Activated T-helper 1 cell treated with Interleukin-2 at 50 U/mL for 16 hours (primary cell): Measurements from ENCODE around the gene CAMK1G.

Experiments used
- DNase-seq: peaks from one replicate; pipeline ENCODE4 v3.0.0-alpha.2; 2020; ENCODE audit warnings: low read depth

The CAMK1G gene

GRCh38 chr1:209565759-209566678, 17.5 kb upstream of the CAMK1G start:
- peak; percentile 37 for DNase-seq

GRCh38 chr1:209567698-209568175, 15.8 kb upstream of the CAMK1G start:
- no peak for DNase-seq

GRCh38 chr1:209569455-209570207, 13.9 kb upstream of the CAMK1G start:
- DNase-seq = peak; percentile 51

- no peak for DNase-seq
Measured at GRCh38 chr1:209570743-209571142, 12.8 kb upstream of the CAMK1G start.

- peak; percentile 42 for DNase-seq
Measured at GRCh38 chr1:209576392-209577197, 6.9 kb upstream of the CAMK1G start.

GRCh38 chr1:209577346-209577745, 6.2 kb upstream of the CAMK1G start:
- DNase-seq = no peak

- DNase-seq = no peak
Measured at GRCh38 chr1:209580577-209580976, 2.9 kb upstream of the CAMK1G start.

- DNase-seq = no peak
Measured at GRCh38 chr1:209584231-209584672, 738 bp downstream of the CAMK1G start.

GRCh38 chr1:209585197-209585596, 1.7 kb downstream of the CAMK1G start:
- DNase-seq = no peak

GRCh38 chr1:209585672-209586071, 2.2 kb downstream of the CAMK1G start:
- DNase-seq = no peak

- no peak for DNase-seq
Measured at GRCh38 chr1:209586221-209586740, 2.8 kb downstream of the CAMK1G start.

GRCh38 chr1:209587789-209588188, 4.3 kb downstream of the CAMK1G start:
- no peak for DNase-seq

GRCh38 chr1:209589440-209589839, 5.9 kb downstream of the CAMK1G start:
- DNase-seq = no peak

GRCh38 chr1:209589863-209590262, 6.3 kb downstream of the CAMK1G start:
- DNase-seq = no peak

GRCh38 chr1:209590405-209590804, 6.9 kb downstream of the CAMK1G start:
- DNase-seq = no peak

- DNase-seq = no peak
Measured at GRCh38 chr1:209593747-209594146, 10.2 kb downstream of the CAMK1G start.

GRCh38 chr1:209594440-209594839, 10.9 kb downstream of the CAMK1G start:
- DNase-seq = no peak

- no peak for DNase-seq
Measured at GRCh38 chr1:209595028-209595427, 11.5 kb downstream of the CAMK1G start.

- DNase-seq = no peak
Measured at GRCh38 chr1:209595599-209596285, 12.2 kb downstream of the CAMK1G start.

GRCh38 chr1:209597499-209597898, 14.0 kb downstream of the CAMK1G start:
- no peak for DNase-seq

GRCh38 chr1:209598227-209598626, 14.7 kb downstream of the CAMK1G start:
- DNase-seq = no peak
